Effector CD4-positive, alpha-beta T cell (primary cell): ENCODE measurements around the gene DNAL4.
"Not testable (repeated sequence)": the region's sequence is repeated elsewhere in the genome, so short reads cannot be mapped to it uniquely, and the experiment has no call there.

Experiments used
- DNase-seq: peaks from one replicate; pipeline ENCODE4 v3.0.0-alpha.2; 2020

DNAL4 gene

DNA sequence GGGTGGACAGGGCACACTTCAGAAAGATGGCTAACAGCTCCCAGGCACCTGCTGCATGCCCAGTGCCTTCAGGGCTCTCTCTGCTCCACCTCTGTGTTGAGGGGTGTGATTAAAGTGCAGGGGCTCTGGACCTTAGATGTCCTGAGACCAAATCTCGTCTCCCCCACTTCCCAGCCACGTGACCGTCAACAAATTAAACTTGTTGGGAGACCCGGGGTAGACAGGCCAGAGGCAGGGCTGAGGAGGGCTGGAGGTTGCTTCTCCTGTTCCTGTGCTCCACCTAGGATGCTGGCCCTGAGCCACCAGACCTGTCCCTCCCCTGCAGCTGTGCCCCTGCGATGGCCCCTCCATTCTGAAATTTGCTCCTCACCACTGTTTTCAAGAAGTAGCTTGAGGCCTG, 32.9 kb upstream of the DNAL4 start:
- no peak for DNase-seq

GRCh38 chr22:38826386-38826785, 32.4 kb upstream of the DNAL4 start:
- no peak for DNase-seq

DNA sequence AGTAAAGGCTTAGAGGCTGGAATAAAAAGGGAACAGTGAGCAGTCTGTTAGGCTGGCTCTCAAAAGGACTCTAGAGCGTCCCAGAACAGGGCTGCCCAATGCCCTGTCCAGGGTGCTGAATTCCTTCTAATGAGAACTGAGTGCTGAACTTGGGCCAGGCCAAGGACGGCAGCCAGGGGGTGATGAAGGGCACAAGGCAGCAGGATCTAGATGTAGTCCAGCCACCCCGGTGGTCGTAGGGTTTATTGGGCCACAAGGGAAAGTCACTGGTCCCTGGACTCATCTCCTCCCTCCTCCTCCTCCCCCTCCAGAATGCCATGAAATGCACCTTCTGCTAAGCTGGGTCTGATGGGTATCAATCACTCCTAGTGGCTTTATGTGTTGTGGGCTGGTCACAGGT, 30.6 kb upstream of the DNAL4 start:
- no peak for DNase-seq

- no peak for DNase-seq
Observed at GRCh38 chr22:38823637-38824036, 29.7 kb upstream of the DNAL4 start.

- DNase-seq = no peak
Observed at GRCh38 chr22:38823076-38823475, 29.1 kb upstream of the DNAL4 start.

- no peak for DNase-seq
Observed at GRCh38 chr22:38820020-38820419, 26.1 kb upstream of the DNAL4 start.

DNA sequence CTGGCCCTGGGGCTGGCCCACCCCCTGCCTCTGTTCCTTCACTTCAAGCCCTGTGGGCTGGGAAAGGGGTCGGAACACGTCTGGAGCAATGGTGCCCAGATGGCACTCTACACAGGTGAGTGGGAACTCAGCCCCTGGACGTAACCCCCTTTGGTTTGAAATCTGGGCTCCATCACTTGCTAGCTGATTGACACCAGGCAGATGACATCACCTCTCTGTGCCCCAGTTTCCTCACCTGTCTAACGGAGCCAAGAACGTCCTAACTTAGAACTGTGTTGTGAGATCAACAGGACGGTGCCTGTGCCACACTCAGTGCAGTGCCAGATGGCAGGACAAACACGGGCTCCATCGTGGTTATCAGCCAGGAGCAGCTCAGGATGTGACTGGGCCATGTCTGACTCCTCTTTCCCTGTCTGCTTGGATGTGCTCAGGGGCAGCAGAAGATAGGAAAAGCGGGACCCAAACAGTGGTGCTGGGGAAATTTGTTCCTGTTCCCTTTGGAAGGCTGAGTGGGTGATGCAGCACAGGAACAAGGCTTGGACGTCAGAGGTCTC, 25.5 kb upstream of the DNAL4 start:
- DNase-seq = no peak

GRCh38 chr22:38817196-38817595, 23.3 kb upstream of the DNAL4 start:
- DNase-seq = no peak

DNA sequence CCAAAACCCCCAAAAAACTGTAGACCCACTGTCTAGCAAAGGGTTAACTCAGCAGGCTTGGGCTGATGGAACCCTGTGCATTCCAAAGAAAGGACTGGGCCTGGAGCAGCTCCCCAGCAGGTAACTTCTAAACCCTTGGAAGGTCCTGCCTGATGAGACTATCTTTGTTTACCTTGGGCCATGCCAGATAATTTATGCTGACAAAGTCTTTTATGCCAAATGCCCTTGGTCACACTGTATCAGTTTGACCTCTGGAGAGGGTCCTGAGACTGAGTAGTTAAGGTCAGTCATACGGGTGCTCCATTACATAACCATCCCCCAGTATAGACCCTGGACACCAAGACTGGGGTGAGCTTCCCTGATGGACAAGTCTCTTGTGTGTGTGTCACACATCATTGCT, 21.9 kb upstream of the DNAL4 start:
- DNase-seq = no peak

- no peak for DNase-seq
Observed at GRCh38 chr22:38811241-38811640, 17.3 kb upstream of the DNAL4 start.

- not testable (repeated sequence) for DNase-seq
Observed at GRCh38 chr22:38805041-38805593, 11.2 kb upstream of the DNAL4 start.

- DNase-seq = no peak
Observed at GRCh38 chr22:38802671-38803121, 8.8 kb upstream of the DNAL4 start.

DNA sequence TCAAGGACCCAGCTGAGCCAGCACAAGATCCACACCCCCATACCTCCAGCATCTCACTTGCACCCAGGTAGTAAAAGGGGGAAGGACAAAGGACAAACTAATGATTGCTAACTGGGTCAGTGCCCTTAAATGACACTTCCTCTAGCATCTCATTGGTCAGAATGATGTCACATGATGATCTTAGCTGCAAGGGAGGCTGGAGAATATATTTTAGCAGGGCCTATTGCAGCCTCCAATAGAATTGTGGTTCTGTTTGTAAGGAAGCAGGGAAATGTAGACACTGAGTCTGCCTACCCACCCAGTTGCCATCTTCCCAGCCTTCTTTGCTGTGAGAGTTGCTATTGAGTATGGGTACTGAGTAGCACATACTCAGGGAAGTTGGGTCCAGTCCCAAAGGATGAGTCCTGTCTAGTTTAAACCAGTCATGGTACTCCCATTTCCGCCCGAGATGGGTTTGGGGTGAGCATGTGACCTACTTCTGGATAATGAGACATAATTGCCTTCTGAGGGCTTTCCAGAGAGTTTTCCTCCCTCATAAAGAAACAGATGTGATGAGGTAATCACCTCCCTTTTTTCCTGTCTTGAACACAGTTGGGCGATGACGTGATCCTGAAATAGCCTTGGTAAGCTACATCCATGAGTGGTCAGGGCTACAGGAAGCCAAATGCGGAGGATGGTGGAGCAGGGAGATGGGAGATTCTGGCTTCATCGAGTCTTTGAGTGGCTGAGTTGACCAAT, 5.5 kb upstream of the DNAL4 start:
- no peak for DNase-seq

DNA sequence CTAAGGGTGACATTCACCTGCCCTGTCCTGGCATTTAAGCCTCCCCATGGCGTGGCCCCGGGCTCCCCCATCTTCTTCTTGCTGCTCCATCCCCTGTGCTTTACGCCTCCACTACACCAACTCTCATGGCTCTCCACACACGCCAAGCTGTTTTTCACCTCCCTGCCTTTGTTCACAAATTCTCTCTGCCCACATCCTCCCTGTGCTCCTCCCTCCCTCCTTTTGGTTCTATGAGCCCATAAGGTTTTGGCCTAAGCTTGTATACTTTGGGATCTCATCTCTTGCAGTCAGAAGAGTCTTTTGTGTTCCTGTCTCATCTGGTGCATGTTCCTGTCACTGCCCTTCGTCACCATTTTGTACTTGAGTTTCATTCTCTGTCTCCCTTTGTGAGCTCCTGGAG, 4.6 kb upstream of the DNAL4 start:
- DNase-seq = no peak

DNA sequence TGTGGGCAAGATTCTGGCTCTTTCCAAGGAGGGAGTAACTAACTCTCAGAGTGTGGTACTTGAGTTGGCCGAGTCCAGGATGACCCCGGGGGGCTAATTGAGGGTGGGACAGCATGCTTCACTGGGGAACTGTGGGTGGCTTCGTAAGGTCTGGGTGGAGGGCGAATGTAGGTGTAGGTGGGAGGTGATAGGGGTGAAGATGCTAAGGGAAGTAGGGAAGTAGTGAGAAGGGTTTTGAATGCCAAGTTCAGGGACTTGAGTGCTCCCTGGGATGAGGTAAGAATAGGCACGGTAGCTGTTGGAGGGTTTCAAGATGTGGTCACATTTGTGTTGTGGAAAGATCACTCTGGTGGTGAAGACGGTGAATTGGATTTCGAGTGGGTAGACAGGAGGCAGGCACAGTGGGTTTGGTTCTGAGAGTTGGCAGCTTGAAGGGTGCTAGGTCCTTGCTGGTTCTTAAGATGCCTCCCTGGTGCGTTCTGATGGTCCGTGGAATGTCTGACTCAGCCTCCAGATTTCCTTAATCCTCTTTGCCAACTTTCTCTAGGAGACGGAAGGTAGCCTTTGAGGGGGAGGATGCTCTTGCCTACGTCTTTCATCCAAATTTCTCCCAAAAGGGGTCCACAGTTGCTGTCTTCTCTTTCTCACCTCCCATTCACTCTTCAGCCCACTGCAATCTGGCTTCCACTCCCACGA, 2.5 kb upstream of the DNAL4 start:
- DNase-seq = no peak

DNA sequence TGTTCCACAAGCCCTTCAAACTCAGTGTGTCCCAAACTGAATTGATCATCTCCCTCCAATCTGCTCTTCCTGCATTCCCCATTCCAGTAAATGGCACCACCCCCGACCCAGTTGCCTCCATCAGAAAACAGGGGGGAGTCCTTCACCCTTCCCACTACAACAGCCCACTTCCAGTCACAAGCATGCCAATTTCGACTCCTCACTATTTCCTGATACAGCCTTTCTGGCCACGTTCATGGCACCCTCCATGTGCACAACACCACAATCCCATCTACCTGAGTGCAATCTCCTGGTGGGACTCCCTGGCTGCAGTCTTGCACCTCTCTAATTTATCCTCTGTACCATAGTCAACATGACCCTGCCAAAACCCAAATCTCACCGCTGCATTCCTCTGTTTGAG, 1.6 kb upstream of the DNAL4 start:
- DNase-seq = no peak

GRCh38 chr22:38793317-38793716, 626 bp downstream of the DNAL4 start:
- DNase-seq = no peak

DNA sequence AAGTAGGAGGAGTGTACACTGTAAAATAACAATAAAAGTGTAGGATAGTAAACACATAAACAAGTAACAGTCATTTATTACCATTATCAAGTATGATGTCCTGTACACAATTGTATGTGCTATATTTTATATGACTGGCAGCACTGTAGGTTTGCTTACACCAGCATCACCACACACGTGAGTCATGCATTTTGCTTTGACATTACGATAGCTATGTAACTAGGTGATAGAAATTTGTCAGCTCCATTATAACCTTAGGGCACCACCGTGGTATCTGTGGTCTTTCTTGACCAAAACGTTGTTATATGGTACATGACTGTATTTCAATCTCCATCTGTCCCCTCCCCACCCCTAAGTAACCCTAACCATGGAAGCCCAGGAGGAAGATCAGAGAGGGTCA, 1.1 kb downstream of the DNAL4 start:
- DNase-seq = no peak

DNA sequence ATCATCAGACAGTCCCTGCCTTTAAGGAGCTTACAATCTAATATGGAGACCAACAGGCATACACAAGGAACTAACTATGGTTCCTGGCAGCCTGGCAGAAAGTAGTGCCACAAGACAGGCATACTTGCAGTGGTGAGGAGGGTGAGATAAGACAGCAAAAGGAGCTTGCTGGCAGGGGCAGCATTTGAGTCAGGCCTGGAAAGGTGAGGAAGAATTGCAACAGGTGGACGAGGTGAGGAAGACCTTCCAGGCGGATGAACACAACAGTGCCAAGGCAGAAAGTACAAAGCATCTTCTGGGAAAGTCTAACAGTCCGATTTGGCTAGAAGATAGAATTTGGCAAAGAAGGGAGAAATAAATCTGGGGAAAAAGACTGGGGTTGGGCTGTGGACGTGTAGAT, 4.3 kb downstream of the DNAL4 start:
- no peak for DNase-seq

DNA sequence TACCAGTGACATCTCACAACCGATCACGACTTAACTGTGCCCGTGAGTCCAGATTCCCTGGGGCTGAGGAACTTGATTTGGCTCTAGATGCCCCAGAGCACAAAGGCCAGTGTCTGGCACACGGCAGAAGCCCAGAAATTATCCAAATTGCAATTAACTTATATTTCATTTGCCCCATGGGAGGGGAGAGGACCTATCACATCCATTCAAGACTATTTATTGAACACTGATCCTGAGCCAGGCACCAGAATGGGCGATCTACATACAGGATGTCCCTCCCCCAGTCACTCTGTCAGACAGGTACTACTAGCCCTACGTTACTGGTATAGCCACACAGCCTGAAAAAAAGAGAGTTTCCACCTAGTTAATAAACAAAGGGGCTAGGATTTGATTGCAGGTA, 5.1 kb downstream of the DNAL4 start:
- no peak for DNase-seq

- DNase-seq = no peak
Observed at GRCh38 chr22:38788021-38788816, 5.7 kb downstream of the DNAL4 start.

DNA sequence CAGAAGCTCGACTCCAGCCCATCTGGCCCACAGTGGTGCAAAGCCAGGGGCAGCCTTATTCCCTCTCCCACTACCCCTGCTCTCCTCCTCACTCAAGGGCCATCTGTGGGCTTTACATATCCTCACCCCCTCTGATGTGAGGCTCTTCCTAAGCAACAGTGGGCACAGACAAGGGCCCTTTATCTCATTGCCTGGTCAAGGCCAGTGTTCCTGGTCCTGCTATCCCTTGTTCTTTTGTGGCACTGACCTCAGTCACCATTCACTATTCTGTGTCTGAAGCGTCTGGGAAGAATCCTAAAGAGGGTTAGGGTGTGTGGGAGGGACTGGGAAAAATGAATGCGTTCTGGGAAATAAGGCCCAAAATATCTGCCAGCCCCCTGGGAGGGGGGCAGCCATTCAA, 7.3 kb downstream of the DNAL4 start:
- no peak for DNase-seq

DNA sequence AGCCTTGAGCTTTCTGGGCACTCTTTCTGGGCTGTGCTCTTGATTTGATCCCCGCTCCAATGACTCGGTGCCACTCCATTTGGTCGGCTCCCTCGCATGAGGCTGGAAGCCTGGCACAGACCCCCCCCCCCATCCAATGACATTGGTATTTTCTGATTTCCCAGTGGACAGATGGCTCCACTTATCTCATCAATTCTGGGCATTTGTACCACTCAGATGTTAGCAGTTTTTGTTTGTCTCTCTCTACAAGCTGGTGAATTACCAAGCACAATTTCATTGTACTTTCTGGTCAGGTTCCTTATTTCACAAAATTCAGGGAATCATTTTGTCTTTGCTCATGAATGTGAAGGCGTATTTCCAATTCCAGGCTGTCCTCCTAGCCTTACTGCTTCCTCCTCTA, 9.1 kb downstream of the DNAL4 start:
- DNase-seq = no peak
